ENCODE measurements around the gene TSTD2.
"Not testable (repeated sequence)": the region's sequence is repeated elsewhere in the genome, so short reads cannot be mapped to it uniquely, and the experiment has no call there.

The TSTD2 gene

GRCh38 chr9:97629156-97629555 lies 4.0 kb downstream of the TSTD2 start:
- no peak for DNase-seq

DNA sequence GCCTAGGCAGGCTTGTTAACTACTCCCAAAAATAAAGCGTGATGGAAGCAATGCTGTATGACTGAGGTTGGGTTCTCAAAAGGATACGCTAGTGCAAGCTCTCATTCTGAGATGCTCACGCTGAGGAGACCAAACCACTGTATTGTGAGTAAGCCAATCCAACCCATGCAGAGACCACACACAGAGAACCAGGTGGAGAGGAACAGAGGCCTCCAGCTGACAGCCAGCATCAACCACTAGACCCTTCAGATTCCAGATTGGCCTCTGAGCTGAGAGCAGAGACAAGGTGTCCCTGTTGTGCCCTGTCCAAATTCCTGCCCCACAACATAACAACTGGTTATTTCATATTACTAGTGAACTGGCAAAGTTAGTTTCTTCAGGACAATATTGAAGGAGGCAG lies 4.5 kb downstream of the TSTD2 start:
- DNase-seq, result no peak

DNA sequence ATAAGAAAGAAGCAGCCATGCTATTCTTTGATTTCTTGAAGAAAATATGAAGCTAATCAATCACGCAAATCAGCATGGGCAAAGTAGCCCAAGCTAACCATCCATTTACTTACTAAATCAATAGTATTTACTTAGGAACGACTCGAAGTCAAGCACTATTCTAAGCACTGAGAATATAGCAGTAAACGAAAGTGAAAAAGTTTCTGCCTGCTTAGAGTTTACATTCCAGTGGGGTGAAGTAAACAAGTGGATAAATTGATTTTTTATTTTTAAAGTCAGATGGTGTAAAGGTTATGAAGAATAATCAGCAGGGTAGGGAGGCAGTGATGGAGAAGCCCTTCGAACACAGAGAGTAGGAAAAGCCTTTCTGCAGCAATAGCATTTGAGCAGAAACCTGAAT lies 5.5 kb downstream of the TSTD2 start:
- DNase-seq, result no peak

DNA sequence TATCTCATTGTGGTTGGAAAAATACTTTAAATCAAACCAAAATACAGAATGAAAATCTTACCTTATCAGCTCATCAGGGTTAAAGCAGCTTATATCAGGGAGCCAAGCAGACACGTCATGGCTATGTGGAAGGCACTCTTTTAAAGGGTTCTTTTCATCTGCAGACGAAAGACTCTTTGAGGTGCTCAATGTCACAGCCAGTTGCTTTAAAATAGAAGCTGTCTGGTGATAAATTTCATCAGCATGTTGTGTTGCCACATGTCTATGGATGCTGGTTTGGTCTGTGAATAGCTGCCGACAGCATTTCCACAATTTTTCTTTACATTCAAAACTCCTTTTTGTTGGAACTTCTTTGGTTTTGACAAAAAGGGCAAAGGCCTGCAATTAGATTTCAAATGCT lies 7.5 kb downstream of the TSTD2 start:
- DNase-seq, result no peak

DNA sequence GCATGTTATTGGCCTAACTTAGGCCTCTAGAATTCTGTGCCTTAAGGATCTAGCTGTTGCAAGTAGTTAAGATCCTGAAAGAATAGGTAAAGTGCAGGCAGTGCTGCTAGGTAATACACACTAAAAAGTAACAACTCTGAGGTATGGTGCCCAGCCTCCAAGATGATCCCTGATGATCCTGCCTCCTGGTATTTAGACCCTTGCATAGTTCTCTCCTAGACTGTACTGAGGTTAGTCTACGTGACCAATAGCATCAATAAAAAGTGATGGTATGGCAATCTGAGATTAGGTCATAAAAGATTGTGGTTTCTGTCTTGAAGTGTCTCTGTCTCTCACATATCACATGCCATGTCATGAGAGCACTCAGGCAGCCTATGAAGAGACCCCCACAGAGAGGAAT lies 9.2 kb downstream of the TSTD2 start:
- DNase-seq, result no peak

DNA sequence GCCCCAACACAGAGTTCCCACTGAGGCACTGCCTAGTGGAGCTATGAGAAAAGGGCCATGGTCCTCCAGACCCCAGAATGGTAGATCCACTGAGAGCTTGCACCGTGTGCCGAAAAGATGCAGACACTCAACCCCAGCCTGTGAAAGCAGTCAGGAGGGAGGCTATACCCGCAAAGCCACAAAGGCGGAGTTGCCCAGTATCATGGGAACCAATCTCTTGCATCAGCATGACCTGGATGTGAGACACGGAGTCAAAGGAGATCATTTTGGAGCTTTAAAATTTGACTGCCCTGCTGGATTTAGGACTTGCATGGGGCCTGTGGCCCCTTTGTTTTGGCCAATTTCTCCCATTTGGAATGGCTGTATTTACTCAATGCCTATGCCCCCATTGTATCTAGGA lies 10.7 kb downstream of the TSTD2 start:
- not testable (repeated sequence) for DNase-seq

GRCh38 chr9:97620063-97620462 lies 13.1 kb downstream of the TSTD2 start:
- DNase-seq, result not testable (repeated sequence)

GRCh38 chr9:97617939-97618416 lies 15.2 kb downstream of the TSTD2 start:
- no peak for DNase-seq

- peak; percentile 35 for DNase-seq
These were observed 17.6 kb downstream of the TSTD2 start for GRCh38 chr9:97615439-97616072.

DNA sequence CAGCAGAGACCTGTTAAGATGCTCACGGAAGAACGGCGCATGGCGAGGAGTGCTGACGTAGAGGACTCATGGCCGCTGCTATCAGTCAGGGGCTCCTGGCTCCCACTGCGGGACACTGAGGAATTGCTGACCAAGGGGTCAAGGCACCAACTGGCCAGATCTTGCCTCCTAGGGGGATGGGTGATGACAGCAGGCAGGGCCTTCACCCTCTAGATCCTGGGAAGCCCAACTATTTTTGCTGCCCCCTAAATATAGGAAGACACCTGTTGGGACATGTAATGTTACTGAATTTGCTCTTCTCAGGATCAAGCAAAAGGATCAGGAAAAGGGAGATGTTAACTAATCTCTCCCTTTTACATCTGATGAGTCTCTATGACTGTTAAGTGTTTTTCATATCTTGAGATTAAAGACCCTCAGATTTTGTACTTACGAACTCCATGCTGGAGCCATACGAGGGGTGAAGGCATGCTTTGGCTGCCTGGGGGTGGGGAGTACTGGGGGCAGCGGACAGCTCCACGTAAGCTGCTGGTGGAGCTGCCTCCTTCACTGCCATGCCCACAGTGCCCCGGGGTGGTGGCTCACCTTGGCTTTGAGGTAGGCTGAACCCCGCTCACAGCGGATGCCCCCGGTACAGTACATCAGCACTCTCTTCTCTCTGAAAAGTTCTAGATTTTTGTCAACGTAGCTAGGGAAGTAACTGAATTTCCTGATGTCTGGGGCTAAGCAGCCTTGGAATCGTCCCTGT lies 28.1 kb downstream of the TSTD2 start:
- DNase-seq, result no peak

GRCh38 chr9:97602430-97602829 lies 30.7 kb downstream of the TSTD2 start:
- DNase-seq, result no peak

GRCh38 chr9:97601228-97601898 lies 31.8 kb downstream of the TSTD2 start:
- no peak for DNase-seq

- no peak for DNase-seq
These were observed 32.5 kb downstream of the TSTD2 start for GRCh38 chr9:97600531-97601227.

DNA sequence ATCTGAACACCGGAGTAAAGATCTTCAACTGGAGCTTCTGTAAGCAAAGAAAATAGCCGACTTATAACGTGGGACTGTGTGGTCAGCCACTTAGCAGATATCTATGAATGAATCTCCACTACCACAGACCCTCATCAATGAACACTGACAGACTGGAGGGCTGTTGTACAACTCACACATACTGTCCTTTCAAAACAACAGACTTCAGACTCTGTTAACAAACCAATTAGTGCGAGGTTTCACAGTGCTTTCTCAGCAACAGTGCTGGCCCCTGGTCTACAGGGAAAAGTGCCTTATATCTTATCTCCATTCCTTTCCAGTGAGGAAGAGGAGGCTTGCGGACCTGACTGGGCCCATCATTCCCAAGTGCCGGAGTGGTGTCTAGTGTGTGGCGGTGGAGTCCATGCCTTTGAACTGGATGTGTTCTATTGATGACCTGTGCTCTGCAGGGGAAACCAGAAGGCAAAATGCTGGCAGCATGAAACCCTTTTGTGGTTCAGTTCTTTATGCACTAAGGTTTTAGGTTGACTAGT lies 33.8 kb downstream of the TSTD2 start:
- no peak for DNase-seq

GRCh38 chr9:97598461-97599288 lies 34.5 kb downstream of the TSTD2 start:
- peak; percentile 2 for DNase-seq

DNA sequence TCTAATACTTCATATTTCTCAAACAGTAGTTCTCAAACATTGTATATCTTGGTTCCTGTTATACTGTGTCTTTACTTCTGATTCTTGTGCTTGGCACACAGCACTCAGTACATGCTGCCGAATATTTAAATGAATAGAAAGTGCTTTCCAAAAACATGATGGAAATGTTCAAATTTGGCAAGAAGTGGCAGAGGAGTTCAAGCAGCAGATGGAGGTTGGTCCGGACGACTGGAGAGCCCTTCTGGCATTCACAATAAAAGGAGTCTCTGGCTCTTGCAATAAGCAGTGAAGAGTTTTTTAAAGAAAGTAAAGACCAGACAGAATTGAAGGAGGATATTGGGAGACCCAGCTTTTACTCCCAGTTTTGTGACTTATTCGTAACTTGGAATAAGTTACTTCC lies 36.3 kb downstream of the TSTD2 start:
- no peak for DNase-seq

DNA sequence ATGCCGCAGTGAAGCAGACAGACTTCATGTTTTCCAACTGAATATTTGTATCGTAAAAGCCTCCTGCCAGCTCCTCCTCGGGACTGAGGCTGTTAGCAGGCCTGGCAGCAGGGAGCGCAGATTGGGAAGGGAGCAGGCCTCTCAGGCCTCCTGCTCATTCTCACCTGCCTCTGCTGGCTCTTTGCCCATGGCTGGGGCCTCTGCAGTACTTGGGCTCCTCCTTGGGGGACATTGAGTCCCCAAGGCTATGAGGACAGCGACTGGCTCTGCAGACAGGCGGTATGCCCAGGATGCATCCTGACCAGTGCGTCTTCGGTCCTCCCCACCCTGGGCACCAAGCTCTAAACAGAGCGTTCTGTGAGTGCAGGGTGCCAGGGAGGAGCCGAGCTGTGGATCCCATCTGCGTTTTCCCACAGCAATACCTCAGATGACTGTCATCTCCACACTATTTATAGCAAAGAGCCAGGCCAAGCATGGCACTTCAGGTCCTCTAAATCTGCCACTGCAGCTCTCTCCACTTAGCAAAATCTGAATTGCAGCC lies 38.7 kb downstream of the TSTD2 start:
- DNase-seq, result peak; percentile 23

- DNase-seq, result peak; percentile 23
These were observed 39.2 kb downstream of the TSTD2 start for GRCh38 chr9:97593960-97594359.

GRCh38 chr9:97592126-97592525 lies 41.0 kb downstream of the TSTD2 start:
- no peak for DNase-seq

DNA sequence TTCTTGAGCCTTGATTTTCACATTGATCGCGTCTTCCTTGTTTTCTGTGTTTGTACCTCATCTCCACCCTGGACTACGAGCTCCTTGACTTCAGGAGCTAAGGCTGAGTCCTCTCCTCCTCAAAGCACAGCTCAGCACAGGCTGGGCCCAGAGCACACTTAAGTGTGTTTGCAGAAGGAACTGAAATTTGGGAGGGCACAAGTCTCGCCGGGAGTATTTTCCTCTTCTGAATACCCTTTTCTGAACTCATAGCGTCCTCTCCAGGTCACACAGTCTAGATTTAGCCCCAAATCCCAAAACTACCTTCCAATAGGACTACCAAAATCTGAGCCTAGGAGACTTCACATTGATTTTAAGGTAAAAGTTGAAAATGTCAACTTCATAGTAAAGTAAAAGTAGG lies 41.6 kb downstream of the TSTD2 start:
- DNase-seq, result no peak

DNA sequence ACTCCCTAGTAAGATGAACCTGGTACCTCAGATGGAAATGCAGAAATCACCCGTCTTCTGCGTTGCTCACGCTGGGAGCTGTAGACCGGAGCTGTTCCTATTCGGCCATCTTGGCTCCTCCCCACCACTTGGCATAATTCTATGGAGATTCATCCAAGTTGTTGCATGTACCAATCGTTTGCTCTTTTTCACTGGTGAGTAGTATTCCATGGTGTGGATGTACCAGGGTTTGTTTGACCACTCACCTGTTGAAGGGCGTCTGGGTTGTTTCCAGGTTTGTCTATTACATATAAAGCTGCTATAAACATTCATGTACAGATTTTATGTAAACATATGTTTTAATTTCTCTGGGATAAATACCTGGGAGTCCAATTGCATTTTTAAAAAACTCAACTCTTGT lies 46.3 kb downstream of the TSTD2 start:
- not testable (repeated sequence) for DNase-seq

GRCh38 chr9:97584778-97585177 lies 48.4 kb downstream of the TSTD2 start:
- DNase-seq, result not testable (repeated sequence)
